GM23338 (cell line): Measurements from ENCODE around the gene KIAA0586. TPM values are rescaled to one million over a fixed set of nuclear protein-coding genes. Genes with fewer than 3 reads are reported as not detected.

Experiments used
- ATAC-seq: fragments of 200-7000 bp; cut with Tn5 transposase; 3 replicates; pipeline ENCODE4 v1.9.1; 2020
- DNase-seq: peaks from one replicate; pipeline ENCODE4 v3.0.0-alpha.2; 2015; ENCODE audit warnings: low spot score
- H2AFZ ChIP-seq: fragments of 200-600 bp; sonication (generic); 2 replicates; pipeline ENCODE4 v1.8.0; 2016; ENCODE audit warnings: antibody characterized with exemption, mild to moderate bottlenecking, moderate library complexity
- H3F3A ChIP-seq: fragments of 200-600 bp; sonication (generic); replicated peaks from 2 replicates; pipeline ENCODE4 v1.8.0; 2017; ENCODE audit warnings: antibody characterized with exemption, mixed run types, low read depth
- H3K27ac ChIP-seq: fragments of 200-600 bp; sonication (generic); 2 replicates; pipeline ENCODE4 v1.6.1; 2016; ENCODE audit warnings: low read depth
- H3K27me3 ChIP-seq: fragments of 200-600 bp; sonication (generic); 2 replicates; pipeline ENCODE4 v1.8.0; 2016; ENCODE audit warnings: mild to moderate bottlenecking, mixed run types, moderate library complexity; ENCODE audit not compliant: insufficient read depth
- H3K36me3 ChIP-seq: fragments of 200-600 bp; sonication (generic); 2 replicates; pipeline ENCODE4 v1.8.0; 2016; ENCODE audit warnings: mild to moderate bottlenecking; ENCODE audit not compliant: insufficient read depth
- H3K4me1 ChIP-seq: fragments of 200-600 bp; sonication (generic); 2 replicates; pipeline ENCODE4 v1.8.0; 2016; ENCODE audit warnings: mild to moderate bottlenecking, moderate library complexity; ENCODE audit not compliant: insufficient read depth
- H3K4me2 ChIP-seq: fragments of 200-600 bp; sonication (generic); 2 replicates; pipeline ENCODE4 v1.7.1; 2017; ENCODE audit warnings: mixed run types
- H3K4me3 ChIP-seq: fragments of 200-600 bp; sonication (generic); 2 replicates; pipeline ENCODE4 v1.6.1; 2016; ENCODE audit warnings: mixed run types
- H3K79me2 ChIP-seq: fragments of 200-600 bp; sonication (generic); replicated peaks from 2 replicates; pipeline ENCODE4 v1.8.0; 2017; ENCODE audit warnings: mild to moderate bottlenecking; ENCODE audit not compliant: insufficient read depth
- H3K9me2 ChIP-seq: fragments of 200-600 bp; sonication (generic); 2 replicates; pipeline ENCODE4 v1.8.0; 2017; ENCODE audit not compliant: insufficient read depth
- H4K20me1 ChIP-seq: fragments of 200-600 bp; sonication (generic); replicated peaks from 2 replicates; pipeline ENCODE4 v1.8.0; 2017; ENCODE audit warnings: mild to moderate bottlenecking; ENCODE audit not compliant: insufficient read depth
- H3K27ac Mint-ChIP-seq: 2 replicates; pipeline ENCODE4 v1.8.0; 2020; ENCODE audit warnings: inconsistent platforms, mild to moderate bottlenecking, moderate library complexity, mixed read lengths
- H3K27me3 Mint-ChIP-seq: 3 replicates; pipeline ENCODE4 v1.8.0; 2022; ENCODE audit warnings: low read depth, mild to moderate bottlenecking, moderate library complexity, mixed read lengths, inconsistent platforms; ENCODE audit not compliant: insufficient read depth, poor library complexity
- H3K36me3 Mint-ChIP-seq: 3 replicates; pipeline ENCODE4 v1.8.0; 2021; ENCODE audit warnings: low read depth, mild to moderate bottlenecking, inconsistent platforms, moderate library complexity, mixed read lengths
- H3K4me1 Mint-ChIP-seq: 3 replicates; pipeline ENCODE4 v1.8.0; 2020; ENCODE audit warnings: mild to moderate bottlenecking, inconsistent platforms, mixed read lengths
- H3K4me3 Mint-ChIP-seq: 3 replicates; pipeline ENCODE4 v1.8.0; 2021; ENCODE audit warnings: moderate library complexity, mild to moderate bottlenecking, inconsistent platforms, mixed read lengths
- H3K9me3 Mint-ChIP-seq: 3 replicates; pipeline ENCODE4 v1.8.0; 2020; ENCODE audit warnings: moderate library complexity, mild to moderate bottlenecking, inconsistent platforms, mixed read lengths
- CREB1 ChIP-seq: fragments of 250-450 bp; sonication (Bioruptor Pico); IDR thresholded peaks from 2 replicates; pipeline ENCODE4 v1.5.0; 2020; ENCODE audit warnings: low read depth, mild to moderate bottlenecking, moderate library complexity
- ETS1 ChIP-seq: IDR thresholded peaks from 2 replicates; pipeline ENCODE4 v1.6.1; 2016; ENCODE audit warnings: antibody characterized with exemption
- EZH2 ChIP-seq: fragments of 200-600 bp; sonication (generic); IDR thresholded peaks from one replicate; pipeline ENCODE4 v1.8.0; 2017; ENCODE audit warnings: antibody characterized with exemption, mild to moderate bottlenecking, low read depth; ENCODE audit not compliant: unreplicated experiment
- JUNB ChIP-seq: IDR thresholded peaks from one replicate; pipeline ENCODE4 v1.6.1; 2016; ENCODE audit warnings: antibody characterized with exemption; ENCODE audit not compliant: unreplicated experiment
- NANOG ChIP-seq: IDR thresholded peaks from 2 replicates; pipeline ENCODE4 v1.6.1; 2016; ENCODE audit warnings: antibody characterized with exemption, borderline replicate concordance
- REST ChIP-seq: IDR thresholded peaks from one replicate; pipeline ENCODE4 v1.6.1; 2018; ENCODE audit warnings: antibody characterized with exemption; ENCODE audit not compliant: unreplicated experiment
- STAT1 ChIP-seq: IDR thresholded peaks from one replicate; pipeline ENCODE4 v1.6.1; 2016; ENCODE audit warnings: antibody characterized with exemption; ENCODE audit not compliant: unreplicated experiment
- ZNF331 ChIP-seq: fragments of 250-450 bp; sonication (Bioruptor Pico); IDR thresholded peaks from 2 replicates; pipeline ENCODE4 v1.5.0; 2020; ENCODE audit warnings: low read depth, mild to moderate bottlenecking, moderate library complexity
- ZNF462 ChIP-seq: fragments of 250-450 bp; sonication (Bioruptor Pico); IDR thresholded peaks from 2 replicates; pipeline ENCODE4 v1.5.0; 2020; ENCODE audit warnings: mild to moderate bottlenecking, moderate library complexity
- polyA plus RNA-seq: library from polyadenylated mRNA; unstranded; fragments of >200 nt; fragmentation: Nextera tagmentation; extraction: Ambion mirVana; gene quantifications from 2 replicates; pipeline ENCODE4 v1.2.1, GENCODE V29; 2016
- total RNA-seq: library from RNA; depleted of rRNA; stranded (reverse); fragments of >200 nt; shearing (Covaris generic); gene quantifications from 2 replicates; pipeline ENCODE4 v1.2.3, GENCODE V29; 2014

KIAA0586 gene
- total and polyA plus RNA-seq, 2 experiments from 2014 or later: 22.2 to 23.7 TPM

- no peak for TF ChIP-seq EZH2
- no peak for TF ChIP-seq ETS1
- TF ChIP-seq REST: no peak
- TF ChIP-seq STAT1: no peak
Measured at GRCh38 chr14:58571256-58571655, 143.7 kb downstream of the KIAA0586 start (continued).

GRCh38 chr14:58571769-58572472, 144.4 kb downstream of the KIAA0586 start:
- Histone ChIP-seq H3K36me3 (no peaks in the 10 kb centered on the region), H3K27ac (no peak overlapping the region), H2AFZ (peak overlapping the region; percentile 29; the same call in 1 of the 2 replicates), H3K4me1 (0 out of 2 replicates have a peak, but pooled peaks cover 3% of the 10 kb centered on the region), H3K4me2 (no peak overlapping the region), H3K9me2 (no peaks in the 10 kb centered on the region), H3K79me2 (no peaks in the 10 kb centered on the region), H3K4me3 (no peak overlapping the region), H4K20me1 (no peaks in the 10 kb centered on the region), H3K27me3 (no peaks in the 10 kb centered on the region), H3F3A (no peaks in the 10 kb centered on the region)
- no peak overlapping the region for H3K4me3 Mint-ChIP-seq
- H3K27me3 Mint-ChIP-seq: peaks cover 3% of the 10 kb centered on the region
- H3K27ac Mint-ChIP-seq: no peak overlapping the region
- no peaks in the 10 kb centered on the region for H3K36me3 Mint-ChIP-seq
- DNase-seq (no peak), ATAC-seq (peak; percentile 62)
- H3K9me3 Mint-ChIP-seq: no peaks in the 10 kb centered on the region
- TF ChIP-seq NANOG (no peak), JUNB (no peak)
- H3K4me1 Mint-ChIP-seq: peaks cover 11% of the 10 kb centered on the region; the same call in 2 of the 3 replicates

- no peaks in the 10 kb centered on the region for H3K79me2 ChIP-seq
- H3K27me3 ChIP-seq: no peaks in the 10 kb centered on the region
- no peak overlapping the region for H3K27ac ChIP-seq
- ATAC-seq (no peak), DNase-seq (no peak)
- H3K36me3 Mint-ChIP-seq: no peaks in the 10 kb centered on the region
- no peaks in the 10 kb centered on the region for H3K9me2 ChIP-seq
- H3K9me3 Mint-ChIP-seq: no peaks in the 10 kb centered on the region
- H3K36me3 ChIP-seq: no peaks in the 10 kb centered on the region
- no peak overlapping the region for H3K4me2 ChIP-seq
- no peak overlapping the region for H3K4me3 Mint-ChIP-seq
- 0 out of 2 replicates have a peak, but pooled peaks cover 3% of the 10 kb centered on the region for H3K4me1 ChIP-seq
- H3K27me3 Mint-ChIP-seq: peaks cover 3% of the 10 kb centered on the region
- H4K20me1 ChIP-seq: no peaks in the 10 kb centered on the region
- no peak overlapping the region for H3K27ac Mint-ChIP-seq
- H3K4me3 ChIP-seq: no peak overlapping the region
- peak overlapping the region; percentile 29; the same call in 1 of the 2 replicates for H2AFZ ChIP-seq
- peaks cover 11% of the 10 kb centered on the region; the same call in 2 of the 3 replicates for H3K4me1 Mint-ChIP-seq
- no peaks in the 10 kb centered on the region for H3F3A ChIP-seq
- TF ChIP-seq ZNF462 (CRISPR knock-in tag): no peak
- no peak for TF ChIP-seq CREB1 (CRISPR knock-in tag)
- TF ChIP-seq NANOG: no peak
- TF ChIP-seq ZNF331 (CRISPR knock-in tag): no peak
Measured at GRCh38 chr14:58572473-58572853, 144.9 kb downstream of the KIAA0586 start.
